GM19351 (cell line): ENCODE measurements around the gene RGS19.
"Not testable (repeated sequence)": the region's sequence is repeated elsewhere in the genome, so short reads cannot be mapped to it uniquely, and the experiment has no call there.

Experiments used
- ATAC-seq: cut with Tn5 transposase; IDR thresholded peaks from one replicate; pipeline ENCODE4 v1.9.1; 2021; ENCODE audit warnings: mild to moderate bottlenecking, moderate library complexity; ENCODE audit not compliant: unreplicated experiment

RGS19 gene

DNA sequence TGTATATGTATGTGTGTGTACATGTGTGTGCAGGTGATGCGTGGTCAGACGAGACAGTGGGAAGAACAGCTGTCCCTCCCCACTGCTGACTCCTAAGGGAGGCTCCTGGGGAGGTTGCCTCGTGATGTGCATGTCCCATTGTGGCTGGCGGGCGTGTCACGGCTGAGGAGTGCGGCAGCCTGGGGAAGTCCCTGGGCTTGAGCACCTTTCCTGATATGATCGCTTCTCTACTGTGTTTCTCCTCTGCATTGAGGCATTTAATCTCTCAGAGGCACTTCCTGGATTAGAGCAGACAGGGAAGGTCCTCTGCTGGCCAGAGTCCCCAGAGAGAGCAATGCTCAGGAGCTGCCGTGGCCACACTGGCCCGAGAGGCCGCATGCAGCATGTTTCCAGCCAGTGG, 16.6 kb upstream of the RGS19 start:
- ATAC-seq, result no peak

DNA sequence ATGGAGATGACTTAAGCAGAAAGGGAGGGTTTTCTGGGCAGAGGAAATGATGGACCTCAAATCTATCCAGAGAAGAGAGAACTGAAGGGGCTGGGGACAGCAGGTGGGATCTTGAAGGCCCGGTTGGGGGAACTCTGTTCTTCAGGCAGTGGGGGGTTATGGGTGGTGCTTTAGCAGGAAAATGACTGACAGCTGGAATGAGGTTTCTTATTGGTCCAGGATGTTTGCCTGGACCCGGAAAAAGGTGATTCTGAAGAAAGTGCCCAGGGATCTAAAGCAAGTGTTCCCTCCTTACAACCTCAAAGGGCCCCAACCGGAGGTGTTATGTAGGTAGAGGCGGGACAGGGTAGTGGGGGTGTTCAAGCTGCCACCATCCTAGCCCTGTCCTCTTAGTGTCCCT, 16.1 kb upstream of the RGS19 start:
- ATAC-seq, result no peak

DNA sequence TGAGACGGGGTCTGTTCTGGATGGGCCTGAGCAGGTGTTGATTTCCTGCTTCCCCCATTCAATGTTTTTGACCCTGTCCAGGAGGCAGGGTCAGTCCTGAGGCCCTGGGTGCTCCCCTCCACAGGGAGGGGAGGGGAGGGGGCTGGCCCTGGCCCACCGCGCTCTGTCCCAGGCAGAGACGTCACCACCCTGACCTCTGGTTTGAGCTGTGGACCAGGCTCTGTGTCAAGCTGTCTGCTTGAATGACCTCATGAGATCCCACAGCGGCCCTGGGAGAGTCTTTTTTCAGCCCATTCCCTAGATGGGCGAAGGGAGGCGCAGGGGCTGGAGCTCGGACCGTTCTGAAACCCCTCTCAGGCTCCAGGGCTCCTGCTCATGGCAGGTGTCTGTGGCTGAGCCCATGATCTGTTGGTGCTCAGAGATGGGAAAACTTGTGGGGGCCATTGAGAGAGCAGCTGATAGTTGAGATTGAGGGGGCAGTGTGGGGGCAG, 13.7 kb upstream of the RGS19 start:
- no peak for ATAC-seq

DNA sequence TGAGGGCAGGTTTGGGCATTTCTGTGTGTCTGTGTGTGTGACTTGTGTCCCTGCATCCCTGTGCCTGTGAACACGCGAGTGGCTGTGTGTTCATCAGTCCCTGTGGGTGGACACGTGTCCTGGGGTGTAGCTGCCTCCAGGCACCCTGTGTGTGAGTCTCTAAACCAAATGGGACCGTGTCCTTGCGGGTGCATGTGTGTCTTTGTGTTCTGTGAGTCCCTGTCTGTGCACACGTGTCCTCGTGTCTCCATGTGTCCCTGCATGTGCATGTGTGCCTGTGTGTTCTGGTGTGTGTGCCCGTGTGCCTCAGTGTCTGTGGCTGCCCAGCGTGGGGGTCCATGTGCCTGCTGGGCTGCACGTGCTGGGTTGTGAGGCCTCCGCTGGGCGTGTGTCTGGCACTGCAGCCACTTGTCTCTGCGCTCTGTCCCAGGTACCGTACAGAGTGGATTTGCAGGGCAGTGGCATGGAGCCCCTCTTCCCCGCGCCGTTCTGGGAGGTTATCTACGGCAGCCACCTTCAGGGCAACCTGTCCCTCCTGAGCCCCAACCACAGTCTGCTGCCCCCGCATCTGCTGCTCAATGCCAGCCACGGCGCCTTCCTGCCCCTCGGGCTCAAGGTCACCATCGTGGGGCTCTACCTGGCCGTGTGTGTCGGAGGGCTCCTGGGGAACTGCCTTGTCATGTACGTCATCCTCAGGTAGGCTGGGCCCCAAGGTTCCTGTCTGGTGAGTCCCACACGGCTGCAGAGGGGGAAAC, 13.1 kb upstream of the RGS19 start:
- no peak for ATAC-seq

DNA sequence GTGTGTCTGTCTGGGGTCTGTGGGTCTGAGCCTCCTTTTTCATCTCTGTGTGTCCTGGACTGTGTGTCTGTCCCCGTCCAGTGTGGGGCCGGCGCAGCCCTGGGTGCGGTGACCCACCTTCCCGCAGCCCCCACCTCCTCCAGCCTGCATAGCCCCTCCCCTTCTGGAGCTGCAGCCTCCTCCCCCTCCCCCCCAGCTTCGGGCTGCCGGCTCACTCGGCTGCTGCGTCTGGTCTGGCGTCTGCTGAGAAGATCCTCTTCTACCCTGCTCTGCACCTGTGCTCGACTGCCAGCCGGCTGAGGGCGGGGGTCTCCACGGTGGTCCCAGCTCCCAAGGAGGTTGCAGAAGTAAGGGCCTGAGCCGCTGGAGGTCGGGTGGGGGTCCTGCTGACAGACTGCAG, 12.5 kb upstream of the RGS19 start:
- no peak for ATAC-seq

DNA sequence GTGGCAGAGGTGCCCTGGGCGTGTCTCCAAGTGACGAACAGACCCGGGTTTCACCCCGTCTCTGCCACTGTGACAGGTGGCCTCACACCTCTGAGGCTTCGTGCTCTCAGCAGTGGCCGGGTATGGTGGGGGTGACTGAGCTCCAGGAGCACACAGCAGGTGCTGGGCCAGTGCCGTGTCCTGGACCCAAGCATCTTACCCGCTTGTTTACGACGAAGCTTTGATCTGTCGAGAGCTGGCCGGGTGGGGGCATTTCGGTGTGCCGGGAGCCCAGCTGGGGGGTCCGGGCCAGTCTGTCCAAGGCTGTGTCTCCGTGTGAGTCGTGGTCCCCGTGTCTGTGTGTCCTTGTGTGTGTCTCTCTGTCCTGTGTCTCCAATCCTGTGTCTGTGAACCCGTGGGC, 12.0 kb upstream of the RGS19 start:
- no peak for ATAC-seq

DNA sequence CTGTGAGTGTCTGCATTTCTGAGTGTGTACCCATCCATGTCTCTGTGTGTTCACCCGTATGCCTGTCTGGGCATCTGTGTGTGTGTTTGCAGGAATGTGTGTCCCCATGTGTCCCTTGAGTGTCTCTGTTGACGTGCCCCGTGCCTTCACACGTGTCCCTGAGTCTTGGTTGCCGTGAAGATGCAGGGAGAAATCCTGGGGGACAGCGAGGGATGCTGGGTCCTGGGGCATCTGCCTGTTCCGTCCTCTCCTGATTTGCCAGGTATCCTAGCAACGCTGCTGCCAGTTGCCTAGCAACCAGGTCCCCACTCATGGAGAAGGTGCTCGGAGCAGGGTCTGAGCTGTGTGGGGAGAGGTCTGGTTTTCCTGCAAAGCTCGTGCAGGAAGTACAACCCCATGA, 10.8 kb upstream of the RGS19 start:
- no peak for ATAC-seq

DNA sequence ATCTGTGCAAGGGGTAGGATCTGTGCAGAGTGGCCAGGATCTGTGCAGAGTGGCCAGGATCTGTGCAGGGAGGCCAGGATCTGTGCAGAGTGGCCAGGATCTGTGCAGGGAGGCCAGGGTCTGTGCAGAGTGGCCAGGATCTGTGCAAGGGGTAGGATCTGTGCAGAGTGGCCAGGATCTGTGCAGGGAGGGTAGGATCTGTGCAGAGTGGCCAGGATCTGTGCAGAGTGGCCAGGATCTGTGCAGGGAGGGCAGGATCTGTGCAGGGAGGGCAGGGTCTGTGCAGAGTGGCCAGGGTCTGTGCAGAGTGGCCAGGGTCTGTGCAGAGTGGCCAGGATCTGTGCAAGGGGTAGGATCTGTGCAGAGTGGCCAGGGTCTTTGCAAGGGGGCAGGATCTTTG, 9.3 kb upstream of the RGS19 start:
- ATAC-seq, result not testable (repeated sequence)

DNA sequence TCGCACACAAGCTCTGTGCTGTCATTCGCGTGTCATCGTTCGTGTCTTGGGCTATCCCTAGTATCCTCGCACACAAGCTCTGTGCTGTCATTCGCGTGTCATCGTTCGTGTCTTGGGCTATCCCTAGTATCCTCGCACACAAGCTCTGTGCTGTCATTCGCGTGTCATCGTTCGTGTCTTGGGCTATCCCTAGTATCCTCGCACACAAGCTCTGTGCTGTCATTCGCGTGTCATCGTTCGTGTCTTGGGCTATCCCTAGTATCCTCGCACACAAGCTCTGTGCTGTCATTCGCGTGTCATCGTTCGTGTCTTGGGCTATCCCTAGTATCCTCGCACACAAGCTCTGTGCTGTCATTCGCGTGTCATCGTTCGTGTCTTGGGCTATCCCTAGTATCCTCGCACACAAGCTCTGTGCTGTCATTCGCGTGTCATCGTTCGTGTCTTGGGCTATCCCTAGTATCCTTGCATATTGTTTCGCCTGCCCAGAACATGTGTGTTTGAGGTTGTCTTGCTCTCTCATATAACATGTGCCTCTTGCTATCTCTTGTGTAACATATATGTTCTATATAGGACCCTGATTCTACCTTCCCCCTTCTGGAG, 8.0 kb upstream of the RGS19 start:
- not testable (repeated sequence) for ATAC-seq

DNA sequence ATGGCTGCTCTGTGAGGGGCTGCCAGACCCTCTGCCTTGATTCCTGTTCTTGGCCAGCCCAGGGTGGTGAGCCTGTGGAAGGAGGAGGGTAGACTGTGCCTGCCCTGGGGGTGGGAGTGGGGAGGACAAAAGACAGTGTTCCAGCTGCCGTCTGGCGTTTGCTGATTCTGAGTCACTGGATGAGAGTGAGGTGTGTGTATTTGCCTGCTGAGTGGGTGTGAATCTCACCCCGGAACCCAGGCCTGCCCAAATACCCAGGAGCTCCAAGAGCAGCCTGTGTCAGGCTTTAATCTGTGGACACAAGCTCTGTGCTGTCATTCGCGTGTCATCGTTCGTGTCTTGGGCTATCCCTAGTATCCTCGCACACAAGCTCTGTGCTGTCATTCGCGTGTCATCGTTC, 7.5 kb upstream of the RGS19 start:
- no peak for ATAC-seq

DNA sequence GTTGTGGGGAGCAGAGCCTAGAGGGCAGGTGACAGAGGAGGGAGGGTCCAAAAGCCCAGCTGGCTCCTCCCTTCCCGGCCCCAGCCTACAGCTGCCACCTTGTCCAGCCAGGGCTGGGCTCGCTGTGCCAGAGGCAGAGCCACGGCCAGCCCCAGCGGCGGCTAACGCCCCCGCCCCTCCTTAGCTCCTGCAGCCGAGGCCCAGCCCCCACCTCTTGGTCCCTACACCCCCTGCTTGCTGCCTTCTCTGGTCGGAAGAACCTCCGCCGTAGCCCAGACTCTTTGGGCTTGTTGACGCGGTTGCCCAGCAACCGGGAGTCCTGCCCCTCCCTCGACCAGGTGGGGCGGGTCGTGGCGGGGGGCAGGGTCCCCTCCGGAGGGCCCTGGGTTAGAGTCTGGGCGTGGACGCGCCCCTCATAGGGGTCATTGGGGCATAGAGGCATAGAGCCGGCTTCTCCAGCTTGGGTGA, 5.4 kb upstream of the RGS19 start:
- ATAC-seq, result no peak

DNA sequence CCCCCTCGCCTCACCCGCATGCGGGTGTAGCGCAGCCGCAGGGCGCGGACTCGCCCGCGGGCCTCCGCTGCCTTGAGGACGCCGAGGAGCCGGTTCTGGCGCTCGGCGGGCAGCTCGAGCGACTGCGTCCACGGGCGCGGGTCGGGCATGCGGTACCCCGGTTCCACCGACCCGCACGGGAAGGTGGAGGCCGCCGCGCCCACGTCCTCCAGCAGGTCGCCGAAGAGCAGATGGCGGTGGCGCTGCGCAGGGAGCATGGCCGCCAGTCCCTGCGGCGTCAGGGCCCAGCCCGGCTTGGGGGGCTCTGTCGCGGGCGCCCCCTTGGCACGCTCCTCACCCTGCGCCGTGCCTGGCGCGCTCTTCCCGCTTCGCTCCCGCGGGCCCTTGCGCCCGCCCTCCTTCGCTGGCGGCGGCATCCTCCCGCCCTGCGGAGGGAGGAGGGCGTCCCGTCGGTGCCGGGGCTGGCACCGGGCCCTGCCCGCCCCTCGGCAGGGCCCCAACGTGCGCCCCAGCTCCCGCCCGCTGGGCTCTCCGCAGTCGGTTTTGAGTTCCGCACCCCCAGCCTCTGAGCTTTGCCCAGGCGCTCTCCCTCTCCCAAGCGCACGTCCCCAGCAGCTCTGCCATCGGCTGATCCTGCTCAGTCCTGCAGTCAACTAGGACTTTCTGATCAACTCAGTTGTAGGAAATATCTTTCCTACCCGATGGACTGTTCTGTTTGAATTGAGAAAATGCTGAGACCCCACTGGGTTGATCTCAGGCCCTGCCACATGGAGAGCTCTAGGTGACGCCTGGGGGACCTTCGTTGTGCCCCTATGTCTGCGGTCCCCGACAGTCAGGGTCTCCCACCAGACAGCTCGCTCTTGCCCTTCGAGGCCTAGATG, 4.7 kb upstream of the RGS19 start, which contains the start of gene LKAAEAR1:
LKAAEAR1 (minus strand) TSS at position 595 of the 881 bp plus-strand sequence; CDS start at position 416, 179 bp downstream.
- ATAC-seq, result no peak

DNA sequence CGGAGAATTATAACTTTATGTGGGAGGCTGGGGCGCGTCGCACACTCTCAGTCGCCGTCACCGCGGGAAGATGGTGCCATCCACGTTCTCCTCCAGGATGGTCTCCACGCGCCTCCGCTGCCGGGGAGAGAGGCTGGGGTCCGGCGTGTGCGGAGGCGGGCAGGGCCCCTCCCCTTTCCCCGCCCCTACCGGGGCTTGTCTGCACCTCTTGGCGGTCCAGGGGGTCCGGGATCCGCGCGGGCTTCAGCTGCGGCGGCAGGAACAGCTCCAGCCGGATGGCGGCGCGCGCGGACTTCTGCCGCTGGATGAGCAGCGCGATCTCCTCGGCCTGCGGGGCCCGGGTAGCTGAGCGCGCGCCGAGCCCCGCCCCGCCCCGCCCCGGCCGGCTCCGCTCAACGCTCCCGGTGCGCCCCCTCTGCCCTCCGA, 4.1 kb upstream of the RGS19 start:
- ATAC-seq, result no peak

DNA sequence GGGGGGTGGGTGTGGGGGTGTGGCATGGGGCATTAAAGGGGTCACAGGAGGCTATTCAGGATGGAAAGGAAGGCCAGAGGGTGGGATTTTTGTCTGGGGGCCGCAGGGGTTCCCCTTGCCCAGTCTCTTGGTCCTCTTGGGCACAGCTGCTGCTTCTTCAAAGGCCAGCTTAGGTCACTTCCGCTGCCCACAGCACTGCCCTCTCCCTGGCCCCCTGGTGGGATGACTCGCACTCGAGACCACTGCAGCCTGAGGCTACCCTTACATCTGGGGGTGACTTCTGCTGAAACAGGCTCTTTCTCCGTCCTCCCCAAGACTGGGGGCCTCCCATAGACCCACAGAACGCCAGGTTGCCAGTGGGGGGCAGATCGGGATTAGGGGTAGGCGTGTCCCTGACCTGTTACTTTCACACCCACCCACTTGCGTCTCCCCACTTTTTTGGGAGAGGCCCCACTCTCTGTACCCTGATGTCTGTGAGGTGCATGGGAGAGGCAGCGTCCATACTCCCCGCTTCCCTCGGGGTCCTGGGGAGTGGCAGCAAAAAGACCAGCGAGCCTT, 3.6 kb upstream of the RGS19 start:
- ATAC-seq, result no peak

DNA sequence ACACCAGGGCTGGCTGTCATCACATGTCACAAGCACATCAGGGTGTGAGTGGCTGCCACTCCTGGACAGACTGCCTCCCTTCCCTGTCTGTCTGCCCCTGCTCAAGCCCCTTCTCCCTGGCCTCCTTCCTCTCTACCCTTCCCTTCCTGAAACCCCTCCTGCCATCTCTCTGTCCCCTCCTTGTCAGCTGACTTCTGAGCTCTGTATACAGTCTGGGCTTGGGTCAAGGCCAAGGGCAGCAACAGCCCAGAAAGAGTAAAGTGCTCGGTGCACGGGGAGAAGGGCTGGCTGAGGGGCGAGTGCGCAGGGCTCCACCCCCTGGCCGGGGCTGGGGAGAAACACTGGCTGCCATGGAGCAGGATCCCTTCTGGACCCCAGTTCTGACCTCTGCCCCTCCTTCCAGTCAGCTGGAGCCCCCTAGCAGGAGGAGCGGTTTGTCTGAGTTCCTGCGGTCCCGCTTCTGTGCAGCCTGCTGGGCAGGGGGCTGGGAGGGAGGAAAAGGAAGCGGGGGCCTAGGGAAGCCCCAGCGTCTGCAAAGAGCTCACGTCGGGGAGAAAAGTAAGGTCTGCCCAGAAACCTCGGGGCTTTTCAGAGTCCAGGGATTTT, 2.9 kb upstream of the RGS19 start:
- ATAC-seq, result no peak

DNA sequence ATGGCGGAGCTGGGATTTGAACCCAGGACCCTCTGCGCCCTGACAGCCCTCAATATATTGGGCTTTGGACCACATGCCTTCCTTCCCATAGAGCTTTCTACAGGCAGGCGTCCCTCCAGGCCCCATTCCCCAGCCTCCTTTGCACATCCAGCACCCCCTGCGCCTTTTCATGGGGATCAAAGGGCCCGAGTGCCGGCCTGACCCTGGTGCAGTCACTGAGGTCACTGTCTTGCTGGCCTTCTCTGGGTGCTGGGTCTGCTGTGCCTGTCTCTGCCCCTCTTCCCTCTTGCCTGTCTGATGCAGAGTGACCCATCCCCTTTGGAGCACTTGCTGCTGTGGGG, 2.3 kb upstream of the RGS19 start:
- ATAC-seq, result no peak

DNA sequence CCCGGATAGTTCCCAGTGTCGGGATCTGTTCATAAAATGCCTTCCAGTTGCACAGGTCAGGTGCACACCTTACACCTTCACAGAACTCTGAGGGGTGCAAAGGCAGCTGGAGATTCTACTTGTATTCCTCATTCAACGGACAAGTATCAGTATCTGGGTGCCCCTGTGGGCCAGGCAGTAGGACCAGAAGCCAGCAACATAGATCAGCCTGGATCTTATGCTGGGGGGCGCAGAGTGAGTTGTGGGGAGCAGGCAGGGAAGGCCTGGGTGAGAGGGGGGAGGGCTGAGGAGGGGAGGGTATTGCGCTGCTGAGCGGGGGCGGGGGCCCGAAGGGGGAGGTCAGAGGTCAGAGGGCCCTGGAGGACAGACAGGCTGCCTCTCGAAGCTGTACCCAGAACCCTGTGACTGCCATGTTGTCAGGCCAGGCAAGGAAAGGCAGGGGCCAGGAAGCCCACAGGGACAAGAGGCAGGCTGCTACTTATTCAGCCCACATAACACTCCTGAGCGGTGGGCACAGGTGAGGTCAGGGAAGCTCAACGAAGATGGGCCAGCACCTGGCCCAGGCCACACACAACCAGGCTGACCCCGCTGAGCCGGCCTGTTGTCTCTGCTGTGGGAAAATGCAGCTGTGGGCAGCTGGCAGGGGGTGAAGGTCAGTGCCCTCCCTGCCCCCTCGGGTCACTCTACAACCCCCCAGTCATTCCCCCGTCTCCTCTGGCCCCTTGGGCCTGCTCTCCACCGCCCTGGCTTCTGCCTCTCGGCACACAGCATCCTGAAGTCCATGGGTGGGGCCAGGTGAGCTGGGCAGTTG, 1.7 kb upstream of the RGS19 start:
- ATAC-seq, result no peak

DNA sequence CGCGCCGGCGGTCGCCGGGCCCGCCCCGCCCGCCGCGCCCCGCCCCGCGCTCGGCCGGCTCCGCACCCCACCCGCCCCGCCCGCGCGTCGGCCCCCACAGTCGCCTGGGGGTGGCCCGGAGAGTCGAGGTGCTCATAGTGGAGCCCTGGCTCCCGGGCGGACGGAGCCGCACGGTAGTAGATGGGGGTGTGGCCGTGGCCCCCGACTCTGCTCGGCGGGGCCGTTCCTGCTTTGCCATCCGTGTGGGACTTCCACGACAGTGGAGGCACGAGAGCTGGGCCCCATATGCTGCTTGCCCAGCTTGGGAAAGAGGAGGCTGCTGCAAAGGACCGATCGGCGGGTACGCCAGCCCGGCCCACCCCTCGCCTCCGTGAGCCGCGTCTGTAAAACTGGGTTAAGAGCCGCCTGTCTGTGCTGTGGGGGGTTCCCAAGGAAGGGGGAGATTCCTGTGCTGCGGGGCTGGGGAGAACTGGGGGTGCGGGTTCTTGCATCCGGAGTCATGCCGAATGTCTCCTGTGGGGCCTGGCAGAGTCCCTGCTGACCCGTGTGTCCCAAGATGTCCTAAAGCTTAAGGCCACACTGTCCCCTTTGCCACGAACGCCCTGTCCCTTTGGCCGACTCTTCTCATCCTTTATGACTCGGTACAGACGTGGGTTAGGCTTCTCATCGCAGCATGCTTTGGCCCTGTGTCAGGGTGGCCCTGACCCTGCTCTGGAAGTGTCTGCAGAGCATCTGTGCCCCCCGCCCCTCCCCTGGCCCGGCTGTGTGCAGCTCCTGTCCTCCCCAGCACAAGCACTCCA, 895 bp upstream of the RGS19 start, which contains the start of gene OPRL1:
OPRL1 (plus strand) TSS at position 70 of the 800 bp plus-strand sequence. CDS start 12,639 bp downstream, outside the sequence.
- peak; percentile 5 for ATAC-seq

DNA sequence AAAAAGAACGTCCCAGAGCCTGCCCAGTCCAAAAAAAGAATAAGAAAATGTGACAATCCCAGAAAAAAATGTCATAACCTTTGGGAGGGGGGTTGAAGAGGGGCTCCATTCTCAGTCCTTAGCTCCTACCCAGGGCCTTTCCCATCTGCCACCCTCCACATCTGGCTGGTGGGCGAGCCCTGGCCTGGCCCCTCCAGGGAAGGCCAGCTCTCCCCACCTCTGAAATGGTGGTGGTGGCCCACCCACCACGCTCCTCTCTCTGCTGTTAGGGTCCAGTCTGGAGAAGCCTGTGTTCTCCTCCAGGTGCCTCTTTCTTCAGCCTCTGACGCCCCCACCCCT, 415 bp downstream of the RGS19 start:
- no peak for ATAC-seq
